Mucosa of descending colon (tissue), 3 donors: ENCODE data around the gene ZP2. TPM values are rescaled to one million over a fixed set of nuclear protein-coding genes. Genes with fewer than 3 reads are reported as not detected.

ENCODE experiments used
- ATAC-seq: fragments of 200-7000 bp; cut with Tn5 transposase; one replicate; pipeline ENCODE4 v1.9.1; 2020; ENCODE audit warnings: mild to moderate bottlenecking, moderate library complexity
- DNase-seq, 3 donors: peaks; one replicate each; pipeline ENCODE4 v3.0.0-alpha.2; 2020
- H3K36me3 ChIP-seq: fragments of 200-600 bp; one replicate; pipeline ENCODE4 v1.8.0; 2021; ENCODE audit warnings: low read depth, mild to moderate bottlenecking
- H3K4me1 ChIP-seq: fragments of 200-600 bp; one replicate; pipeline ENCODE4 v1.8.0; 2021; ENCODE audit warnings: low read depth, mild to moderate bottlenecking
- H3K4me3 ChIP-seq: fragments of 200-600 bp; one replicate; pipeline ENCODE4 v1.8.0; 2021; ENCODE audit warnings: mild to moderate bottlenecking
- H3K9me3 ChIP-seq: fragments of 200-600 bp; one replicate; pipeline ENCODE4 v1.8.0; 2021; ENCODE audit warnings: mild to moderate bottlenecking
- intact Hi-C, 2 donors: fragments of 100-400 bp; cut with DNase I in 1 of 2; cut with micrococcal nuclease in 1 of 2; formaldehyde crosslinking; loops; one replicate each; pipeline versions ENCODE4 v1.11.0 to v1.11.1; 2022; cut with DNase I, micrococcal nuclease
- total RNA-seq, 3 donors: library from RNA; stranded (reverse); fragmentation: NEBNext Ultra II Directional in 2 of 3; extraction: Animal tissue kit (Norgen Biotek cat#: 25700) in 2 of 3; gene quantifications; one replicate each; pipeline versions ENCODE4 v1.2.1 to v1.2.4, GENCODE V29; 2021 to 2023
- TF ChIP-seq, protein P1 (sequence below): fragments of 200-600 bp; IDR thresholded peaks from one replicate; pipeline ENCODE4 v1.8.0; 2022; ENCODE audit warnings: antibody characterized with exemption, mild to moderate bottlenecking
- donor health status: DM: no; HTN: no; CAD: no; lungs with moderate emphysema.
- donor health status: DM: no; HTN: no; CAD: no.
- donor health status: DM: no; HTN: yes; CAD: no.

Gene ZP2
- total RNA-seq, 3 donors from 2014 or later, result 0.20 TPM; not detected in 2

DNA sequence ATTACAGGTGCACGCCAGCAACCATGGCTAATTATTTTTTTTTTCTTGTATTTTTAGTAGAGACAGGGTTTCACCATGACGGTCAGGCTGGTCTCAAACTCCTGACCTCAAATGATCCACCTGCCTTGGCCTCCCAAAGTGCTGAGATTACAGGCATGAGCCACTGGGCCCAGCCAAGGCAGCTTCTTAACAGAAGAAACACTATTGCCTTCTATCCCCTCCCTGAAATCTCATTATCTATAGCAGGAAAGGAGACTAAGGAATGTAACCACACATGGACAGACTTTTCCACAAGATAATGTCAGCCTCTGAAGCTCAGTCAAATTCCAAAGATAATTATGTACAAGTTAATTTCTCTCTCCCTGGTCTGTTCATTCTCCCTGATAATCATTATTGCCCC is 5.7 kb upstream of the ZP2 start:
- Histone ChIP-seq H3K36me3 (no peaks in the 10 kb centered on the region), H3K4me3 (no peak overlapping the region), H3K4me1 (peaks cover 5% of the 10 kb centered on the region), H3K9me3 (no peaks in the 10 kb centered on the region)
- TF ChIP-seq, protein P1, sequence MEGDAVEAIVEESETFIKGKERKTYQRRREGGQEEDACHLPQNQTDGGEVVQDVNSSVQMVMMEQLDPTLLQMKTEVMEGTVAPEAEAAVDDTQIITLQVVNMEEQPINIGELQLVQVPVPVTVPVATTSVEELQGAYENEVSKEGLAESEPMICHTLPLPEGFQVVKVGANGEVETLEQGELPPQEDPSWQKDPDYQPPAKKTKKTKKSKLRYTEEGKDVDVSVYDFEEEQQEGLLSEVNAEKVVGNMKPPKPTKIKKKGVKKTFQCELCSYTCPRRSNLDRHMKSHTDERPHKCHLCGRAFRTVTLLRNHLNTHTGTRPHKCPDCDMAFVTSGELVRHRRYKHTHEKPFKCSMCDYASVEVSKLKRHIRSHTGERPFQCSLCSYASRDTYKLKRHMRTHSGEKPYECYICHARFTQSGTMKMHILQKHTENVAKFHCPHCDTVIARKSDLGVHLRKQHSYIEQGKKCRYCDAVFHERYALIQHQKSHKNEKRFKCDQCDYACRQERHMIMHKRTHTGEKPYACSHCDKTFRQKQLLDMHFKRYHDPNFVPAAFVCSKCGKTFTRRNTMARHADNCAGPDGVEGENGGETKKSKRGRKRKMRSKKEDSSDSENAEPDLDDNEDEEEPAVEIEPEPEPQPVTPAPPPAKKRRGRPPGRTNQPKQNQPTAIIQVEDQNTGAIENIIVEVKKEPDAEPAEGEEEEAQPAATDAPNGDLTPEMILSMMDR, result no peak
- intact Hi-C loops, result no loop called here
- no peak for DNase-seq
- ATAC-seq, result no peak

DNA sequence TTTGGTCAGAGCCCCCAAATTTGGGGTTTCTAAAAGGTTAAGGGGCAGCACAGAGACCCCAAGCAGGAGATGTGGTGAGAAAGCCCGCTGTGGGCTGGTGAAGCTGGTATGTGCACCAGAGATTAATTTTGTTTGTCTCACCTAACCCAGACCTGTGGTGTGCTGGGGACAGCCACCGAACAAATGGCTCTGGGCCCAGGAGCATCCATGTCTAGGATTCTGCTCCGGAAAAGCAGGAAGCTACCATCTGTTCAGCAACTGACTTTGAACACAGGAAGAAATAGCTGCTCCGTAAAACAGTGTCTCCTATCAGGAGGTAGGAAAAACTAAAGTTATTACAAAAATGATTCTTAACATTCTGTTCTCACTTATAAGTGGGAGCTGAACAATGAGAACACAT is 2.7 kb upstream of the ZP2 start:
- intact Hi-C loops, result no loop called here
- DNase-seq (no peak), ATAC-seq (no peak)
- H3K4me1 ChIP-seq, result peaks cover 3% of the 10 kb centered on the region
- TF ChIP-seq, protein P1, result no peak
- H3K4me3 ChIP-seq, result no peak overlapping the region
- no peaks in the 10 kb centered on the region for H3K36me3 ChIP-seq
- H3K9me3 ChIP-seq, result no peaks in the 10 kb centered on the region

DNA sequence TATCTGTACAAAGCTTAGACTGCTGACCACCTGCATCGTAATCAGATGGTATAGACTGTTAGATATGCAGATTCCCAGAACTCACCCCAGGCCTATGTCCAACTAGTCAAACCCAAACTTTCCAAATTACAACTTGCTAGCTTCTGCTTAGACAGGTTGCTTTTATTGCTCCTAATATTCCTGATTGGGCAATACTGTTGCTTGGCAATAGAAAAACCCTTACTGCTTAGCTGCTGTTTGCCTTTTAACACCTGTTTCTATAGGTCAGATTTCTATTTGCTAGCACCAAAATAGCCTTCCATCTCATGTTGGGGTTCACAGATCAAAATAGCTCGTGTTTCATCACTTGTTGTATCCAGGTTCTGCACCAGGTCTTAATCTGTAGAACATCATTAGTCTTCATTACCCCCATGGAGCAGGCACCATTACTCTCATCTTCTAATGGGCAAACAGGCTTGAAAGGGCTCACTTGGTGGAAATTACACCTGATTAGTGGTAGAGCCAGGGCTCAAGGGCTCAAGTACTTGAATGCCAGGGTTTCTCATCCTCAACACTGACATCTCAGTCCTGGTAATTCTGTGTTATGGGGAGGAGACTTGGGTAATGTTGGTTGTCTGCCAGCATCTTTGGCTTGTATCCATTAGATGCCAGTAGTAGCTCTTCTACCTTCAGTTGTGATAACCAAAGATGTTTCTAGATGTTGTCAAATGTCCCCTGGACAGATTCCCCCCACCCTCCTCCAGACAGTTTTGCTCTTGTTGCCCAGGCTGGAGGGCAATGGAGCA is 2.7 kb downstream of the ZP2 start:
- TF ChIP-seq, protein P1, result no peak
- Histone ChIP-seq H3K4me3 (no peak overlapping the region), H3K9me3 (no peaks in the 10 kb centered on the region), H3K4me1 (peaks cover 3% of the 10 kb centered on the region), H3K36me3 (no peaks in the 10 kb centered on the region)
- DNase-seq (no peak), ATAC-seq (peak; percentile 55)
- intact Hi-C loops, result no loop called here

DNA sequence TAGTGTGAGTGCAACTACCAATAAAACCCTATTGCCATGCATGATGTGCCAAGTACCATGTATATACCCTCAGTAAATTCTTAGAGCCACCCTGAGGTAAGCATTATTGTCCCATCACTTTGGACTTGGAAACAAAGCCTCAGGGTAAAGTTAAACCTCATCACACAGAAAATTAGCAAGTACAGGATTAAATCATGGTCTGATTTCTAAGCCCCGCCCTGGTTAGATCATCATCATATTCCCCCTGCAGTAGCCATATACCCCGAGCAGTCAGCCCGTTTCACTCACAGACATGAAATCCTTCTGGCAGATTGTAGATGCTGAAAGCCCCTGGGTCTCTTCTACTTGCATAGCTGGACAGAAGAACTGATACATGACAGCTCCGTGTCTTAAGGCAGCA is 4.8 kb downstream of the ZP2 start:
- no peak for DNase-seq
- no peaks in the 10 kb centered on the region for H3K36me3 ChIP-seq
- no peaks in the 10 kb centered on the region for H3K9me3 ChIP-seq
- peaks cover 1% of the 10 kb centered on the region for H3K4me1 ChIP-seq
- TF ChIP-seq, protein P1, result no peak
- H3K4me3 ChIP-seq, result no peak overlapping the region
- intact Hi-C loops, result no loop called here
- ATAC-seq, result no peak

DNA sequence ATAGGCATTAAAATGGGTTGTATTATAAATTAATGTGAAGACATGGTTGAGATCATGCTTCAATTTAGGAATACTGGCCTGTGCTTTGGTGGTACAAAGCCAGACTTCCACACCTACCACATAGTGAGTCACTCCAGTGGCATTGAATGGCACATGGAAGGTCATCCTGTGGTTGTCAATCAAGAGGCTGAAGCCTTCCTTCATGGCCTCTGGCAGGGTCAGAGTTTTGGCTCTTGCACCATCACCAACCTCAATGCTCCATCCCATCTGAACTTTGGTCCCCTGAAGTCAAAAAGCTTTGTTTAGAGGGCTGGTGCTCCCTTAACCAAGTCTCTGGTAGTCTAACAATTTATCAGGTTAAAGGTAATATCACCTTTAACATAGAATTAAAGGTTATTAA is 6.1 kb downstream of the ZP2 start:
- TF ChIP-seq, protein P1, result no peak
- H3K4me1 ChIP-seq, result peaks cover 2% of the 10 kb centered on the region
- ATAC-seq, result no peak
- no peaks in the 10 kb centered on the region for H3K9me3 ChIP-seq
- H3K36me3 ChIP-seq, result no peaks in the 10 kb centered on the region
- no peak overlapping the region for H3K4me3 ChIP-seq
- no peak for DNase-seq
- intact Hi-C loops, result no loop called here
